HFF-Myc (cell line): ENCODE results near the gene CDK11B.
"Not testable (repeated sequence)": the region's sequence is repeated elsewhere in the genome, so short reads cannot be mapped to it uniquely, and the experiment has no call there.

Experiments
- DNase-seq: peaks from one replicate; pipeline ENCODE4 v3.0.0-alpha.2; 2011; ENCODE audit warnings: low read depth; ENCODE audit errors: extremely low read depth
- H3K4me3 ChIP-seq: replicated peaks from 2 replicates; pipeline ENCODE4 v1.5.1; 2011; ENCODE audit warnings: low read depth, mild to moderate bottlenecking, control low read depth, low read length
- CTCF ChIP-seq: IDR thresholded peaks from 2 replicates; pipeline ENCODE4 v1.5.1; 2012; ENCODE audit warnings: mild to moderate bottlenecking, low read depth, low read length, control low read depth; ENCODE audit errors: missing control alignments

CDK11B gene

GRCh38 chr1:1670866-1671265 lies 12.1 kb upstream of the CDK11B start:
- H3K4me3 ChIP-seq, result no peak overlapping the region
- TF ChIP-seq CTCF, result no peak
- DNase-seq, result no peak

DNA sequence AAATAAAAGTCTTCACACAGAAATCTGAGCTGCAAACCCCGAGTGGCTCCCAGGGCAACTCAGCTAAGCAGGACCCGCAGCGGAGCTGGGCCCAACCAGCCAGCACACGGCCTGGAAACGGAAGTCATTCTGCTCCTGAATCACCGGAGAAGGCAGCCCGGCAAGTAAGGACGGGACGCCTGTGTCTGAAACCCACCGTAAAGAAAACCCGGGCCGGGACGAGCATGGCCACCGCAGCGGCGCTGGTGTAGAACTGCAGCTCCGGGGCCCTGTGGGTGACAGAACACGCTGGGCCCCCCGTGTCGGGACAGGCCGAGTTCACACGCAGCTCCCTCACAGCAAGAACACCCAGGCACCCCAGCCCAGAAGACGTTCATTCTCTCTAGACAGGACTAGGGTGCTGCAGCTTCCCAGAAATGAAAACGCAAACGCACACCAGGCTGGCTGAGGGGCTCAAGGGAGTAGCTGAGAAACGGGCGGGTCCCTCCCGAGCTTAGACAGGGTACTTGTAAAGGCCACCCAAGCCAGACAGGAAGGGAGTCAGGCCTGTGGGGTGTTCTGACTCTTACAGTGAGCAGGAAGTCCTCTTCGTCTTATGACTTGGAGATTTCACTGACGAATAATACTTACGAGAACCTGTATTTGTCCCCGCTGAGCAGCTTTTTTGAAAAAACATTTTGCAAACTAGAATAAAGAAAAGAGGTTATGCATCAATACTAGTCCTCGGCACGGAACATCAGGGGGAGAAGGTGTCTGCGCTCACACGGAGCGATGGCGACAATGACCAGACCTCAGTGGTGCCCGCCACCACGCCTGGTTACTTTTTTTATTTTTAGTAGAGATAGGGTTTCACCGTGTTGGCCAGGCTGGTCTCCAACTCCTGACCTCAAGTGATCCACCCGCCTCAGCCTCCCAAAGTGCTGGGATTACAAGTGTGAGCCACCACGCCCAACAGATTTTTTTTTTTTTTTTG lies 10.9 kb upstream of the CDK11B start:
- TF ChIP-seq CTCF, result no peak
- no peak overlapping the region for H3K4me3 ChIP-seq
- no peak for DNase-seq

- DNase-seq, result no peak
- no peak for TF ChIP-seq CTCF
- no peak overlapping the region for H3K4me3 ChIP-seq
These were observed 7.7 kb upstream of the CDK11B start for GRCh38 chr1:1666526-1666925.

GRCh38 chr1:1665815-1666251 lies 7.0 kb upstream of the CDK11B start:
- no peak overlapping the region for H3K4me3 ChIP-seq
- DNase-seq, result no peak
- TF ChIP-seq CTCF, result peak; percentile 52

- no peak for DNase-seq
- H3K4me3 ChIP-seq, result no peak overlapping the region
- TF ChIP-seq CTCF, result no peak
These were observed 6.4 kb upstream of the CDK11B start for GRCh38 chr1:1664941-1665814.

DNA sequence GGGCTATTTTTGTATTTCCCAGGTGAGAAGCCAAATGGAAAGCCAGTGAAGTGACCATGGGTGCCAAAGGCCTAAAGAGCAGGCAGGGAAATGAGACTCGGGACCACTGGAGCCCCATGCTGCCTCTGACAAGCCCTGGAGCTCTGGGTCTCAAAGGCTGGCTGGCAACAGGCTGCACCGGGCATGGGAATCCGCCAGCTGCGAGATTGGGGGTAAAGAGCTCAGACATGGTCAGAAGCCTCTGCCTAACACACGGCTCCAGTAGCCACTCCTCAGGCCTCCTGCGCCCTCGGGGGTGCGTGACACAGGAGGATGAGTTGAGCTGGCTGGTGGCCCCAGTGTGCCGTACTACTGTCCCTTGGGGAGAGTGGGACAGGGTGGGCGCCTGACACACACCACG lies 5.5 kb upstream of the CDK11B start:
- H3K4me3 ChIP-seq, DNase-seq: not testable (repeated sequence)

GRCh38 chr1:1662830-1663560 lies 4.2 kb upstream of the CDK11B start:
- DNase-seq, result not testable (repeated sequence)
- H3K4me3 ChIP-seq, result peak overlapping the region; percentile 23

DNA sequence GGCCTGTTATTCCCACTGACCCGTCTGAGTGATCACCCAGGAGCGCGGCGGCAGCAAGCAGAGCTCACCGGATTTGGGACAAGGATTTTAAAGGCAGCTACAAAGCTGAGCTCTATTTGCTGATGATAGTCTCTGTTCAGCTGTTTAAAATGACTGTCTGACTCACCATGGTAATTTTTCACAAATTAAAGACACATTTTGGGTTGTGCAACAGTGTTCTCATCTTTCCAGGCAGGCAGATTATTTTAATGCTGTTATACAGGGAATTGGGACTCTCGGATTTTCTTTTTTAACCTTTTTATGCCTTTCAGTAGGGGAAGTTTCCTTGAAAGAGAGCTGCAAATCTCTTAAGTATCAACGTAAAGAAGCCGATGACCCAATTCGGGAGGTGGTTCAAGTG lies 3.6 kb upstream of the CDK11B start:
- not testable (repeated sequence) for DNase-seq
- peak overlapping the region; percentile 23 for H3K4me3 ChIP-seq

DNA sequence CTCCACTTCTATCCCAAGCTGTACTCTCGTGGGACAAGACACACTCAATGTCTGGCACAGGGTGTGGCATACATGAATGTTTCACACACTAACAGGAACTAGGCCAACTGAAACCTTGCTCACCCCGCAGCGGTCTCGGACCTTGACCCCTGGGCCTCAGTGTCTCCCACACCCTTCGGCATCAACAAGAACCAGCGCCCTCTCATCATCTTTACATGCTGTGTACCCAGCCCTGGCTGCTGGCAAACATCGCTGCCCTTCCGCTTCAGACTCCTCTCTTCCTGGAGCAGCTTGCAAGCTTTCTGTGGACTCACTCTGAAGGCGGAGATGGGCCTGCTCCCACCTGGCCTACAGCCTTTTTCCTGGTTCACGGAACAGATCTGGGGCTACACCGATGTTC lies 10.5 kb downstream of the CDK11B start:
- not testable (repeated sequence) for H3K4me3 ChIP-seq, DNase-seq

DNA sequence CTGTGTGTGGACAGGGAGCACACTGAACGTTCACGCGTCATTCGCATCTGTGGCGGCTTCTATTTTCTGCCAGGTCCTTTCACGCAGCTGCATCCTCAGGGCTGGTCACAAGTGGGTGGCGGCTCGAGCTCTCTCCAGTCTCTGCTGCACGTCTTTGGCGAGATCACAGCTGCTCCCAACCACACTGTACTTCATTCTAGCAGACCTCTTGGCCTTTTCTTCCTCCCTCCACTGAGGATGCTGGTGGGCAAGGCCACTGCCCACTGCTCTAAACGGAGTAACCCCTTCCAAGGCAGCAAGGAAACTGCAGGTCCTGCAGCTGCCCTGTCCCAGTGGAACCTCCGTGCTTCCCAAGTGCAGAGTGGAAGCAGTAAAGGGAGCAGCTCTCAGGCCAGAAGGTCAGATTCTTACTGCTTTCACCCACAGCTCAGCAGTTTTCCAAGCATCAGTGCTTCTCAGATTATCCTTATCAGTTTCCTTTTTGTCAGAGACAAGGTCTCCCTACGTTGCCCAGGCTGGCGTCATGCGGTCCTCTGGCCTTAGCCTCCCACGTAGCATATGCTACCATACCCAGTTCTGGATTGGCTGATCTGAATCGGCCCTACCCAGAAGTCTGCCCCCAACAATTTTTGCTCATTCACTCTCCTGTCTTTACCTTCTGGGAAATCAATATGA lies 11.1 kb downstream of the CDK11B start:
- not testable (repeated sequence) for H3K4me3 ChIP-seq, DNase-seq

DNA sequence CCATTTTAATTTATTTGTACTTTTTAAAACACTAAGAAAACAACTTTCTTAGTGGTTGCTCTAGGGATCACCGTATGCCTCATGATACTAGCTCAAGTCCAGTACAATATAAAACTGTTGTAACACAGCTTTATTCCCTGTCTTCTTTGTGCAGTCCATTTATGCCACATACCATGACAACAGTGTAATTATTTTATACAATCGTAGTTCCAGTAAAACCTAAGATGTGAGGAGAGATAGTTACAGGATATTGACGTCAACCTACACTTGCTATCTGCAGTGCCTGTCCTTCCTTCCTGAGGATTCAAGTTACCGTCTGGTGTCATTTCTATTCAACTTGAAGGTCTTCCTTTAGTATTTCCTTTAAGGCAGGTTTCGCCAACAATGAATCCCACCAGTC lies 12.5 kb downstream of the CDK11B start:
- not testable (repeated sequence) for DNase-seq, H3K4me3 ChIP-seq
